Parietal lobe (tissue), 1 donor: ENCODE measurements around the gene CDC42BPG. TPM values are rescaled to one million over a fixed set of nuclear protein-coding genes. Genes with fewer than 3 reads are reported as not detected.

Experiments used
- total RNA-seq: library from RNA; depleted of rRNA; stranded (reverse); fragments of >200 nt; gene quantifications from one replicate; pipeline ENCODE4 v1.2.3, GENCODE V29; 2014

Gene CDC42BPG
- 0.31 TPM for total RNA-seq

GRCh38 chr11:64844330-64845128 is at the start of gene CDC42BPG:
CDC42BPG (minus strand) TSS chr11:64844653; CDS start chr11:64844569, 84 bp downstream.

GRCh38 chr11:64878494-64879243 is 34.2 kb upstream of the CDC42BPG start, which contains the start of gene EHD1:
EHD1 (minus strand) TSS chr11:64878621; CDS start chr11:64878464, 157 bp downstream.

GRCh38 chr11:64810271-64810890 is 34.1 kb downstream of the CDC42BPG start, which contains the start of gene MEN1:
MEN1 (minus strand) TSS chr11:64810551; CDS start chr11:64810109, 442 bp downstream.

GRCh38 chr11:64803158-64803845 is 41.2 kb downstream of the CDC42BPG start, which contains the start of gene MAP4K2:
MAP4K2 (minus strand) TSS chr11:64803214; CDS start chr11:64803149, 65 bp downstream.

GRCh38 chr11:64778473-64779298 is 65.8 kb downstream of the CDC42BPG start, which contains the start of gene SF1:
SF1 (minus strand) TSS chr11:64778542; CDS start chr11:64778392, 150 bp downstream.

Other genes with a start within 250 kb of the CDC42BPG start
- 315 TPM for gene NRXN2, start 121.5 kb downstream of the CDC42BPG start, total RNA-seq
- 40.7 TPM for gene RASGRP2, start 100.5 kb downstream of the CDC42BPG start, total RNA-seq
- 0.63 TPM for gene PYGM, start 84.7 kb downstream of the CDC42BPG start, total RNA-seq
- gene SF1, start 66.1 kb downstream of the CDC42BPG start, total RNA-seq, result 193 TPM
- 15.7 TPM for gene MAP4K2, start 41.4 kb downstream of the CDC42BPG start, total RNA-seq
- 24.4 TPM for gene MEN1, start 34.1 kb downstream of the CDC42BPG start, total RNA-seq
- gene EHD1, start 34.0 kb upstream of the CDC42BPG start, total RNA-seq, result 44.4 TPM
- gene ATG2A, start 72.6 kb upstream of the CDC42BPG start, total RNA-seq, result 13.1 TPM
- 27.9 TPM for gene PPP2R5B, start 80.0 kb upstream of the CDC42BPG start, total RNA-seq
- not detected for gene GPHA2, start 91.2 kb upstream of the CDC42BPG start, total RNA-seq
- not detected for gene MAJIN, start 127.5 kb upstream of the CDC42BPG start, total RNA-seq
- gene BATF2, start 152.3 kb upstream of the CDC42BPG start, total RNA-seq, result not detected
- 42.9 TPM for gene ARL2, start 169.5 kb upstream of the CDC42BPG start, total RNA-seq
- gene SNX15, start 182.8 kb upstream of the CDC42BPG start, total RNA-seq, result 21.9 TPM
- 4.7 TPM for gene SAC3D1, start 196.6 kb upstream of the CDC42BPG start, total RNA-seq
- gene NAALADL1, start 213.9 kb upstream of the CDC42BPG start, total RNA-seq, result 2.2 TPM
- gene CDCA5, start 239.4 kb upstream of the CDC42BPG start, total RNA-seq, result 2.8 TPM
- gene ZFPL1, start 239.6 kb upstream of the CDC42BPG start, total RNA-seq, result 20.3 TPM